K562 (cell line): ENCODE results near the gene EIF5. TPM values are rescaled to one million over a fixed set of nuclear protein-coding genes. Genes with fewer than 3 reads are reported as not detected.

Experiments used
- CBX2 ChIP-seq: fragments of 200-600 bp; sonication (generic); IDR thresholded peaks from one replicate; pipeline ENCODE4 v1.6.1; 2012; ENCODE audit warnings: mild to moderate bottlenecking, low read length, inconsistent platforms; ENCODE audit not compliant: insufficient read depth, poor library complexity, severe bottlenecking
- CBX3 ChIP-seq, 2 experiments: IDR thresholded peaks; 1 replicate in 1 of 2; 2 replicates in 1 of 2; pipeline ENCODE4 v1.6.1; 2012; ENCODE audit warnings: inconsistent platforms in 2 of 2, low read length in 2 of 2, borderline replicate concordance in 1 of 2, control low read depth in 1 of 2
- CHD1 ChIP-seq: fragments of 200-600 bp; sonication (generic); IDR thresholded peaks from one replicate; pipeline ENCODE4 v1.6.1; 2012; ENCODE audit warnings: mild to moderate bottlenecking, moderate library complexity, low read length, inconsistent platforms
- CXXC5 ChIP-seq: fragments of 250-450 bp; sonication (Bioruptor Pico); IDR thresholded peaks from 2 replicates; pipeline ENCODE4 v1.8.0; 2022; ENCODE audit warnings: inconsistent platforms, mild to moderate bottlenecking, moderate library complexity
- GABPB2 ChIP-seq: fragments of 250-450 bp; sonication (Bioruptor Pico); conservative IDR thresholded peaks from 2 replicates; pipeline ENCODE4 v1.5.1; 2021; ENCODE audit warnings: mild to moderate bottlenecking
- HMG20B ChIP-seq: fragments of 250-450 bp; sonication (Bioruptor Pico); IDR thresholded peaks from 2 replicates; pipeline ENCODE4 v1.5.0; 2021; ENCODE audit warnings: mild to moderate bottlenecking
- KLF13 ChIP-seq: fragments of 450-650 bp; IDR thresholded peaks from 2 replicates; pipeline ENCODE4 v1.6.1; 2016; ENCODE audit warnings: missing genetic modification characterization, low read depth, mild to moderate bottlenecking, missing compliant biosample characterization, moderate library complexity, borderline replicate concordance
- MTA1 ChIP-seq: fragments of 450-650 bp; IDR thresholded peaks from 2 replicates; pipeline ENCODE4 v1.6.1; 2017; ENCODE audit warnings: borderline replicate concordance
- SP2 ChIP-seq: IDR thresholded peaks from 2 replicates; pipeline ENCODE4 v1.6.1; 2011; ENCODE audit warnings: mild to moderate bottlenecking, low read depth, low read length, moderate library complexity; ENCODE audit not compliant: poor library complexity, severe bottlenecking; ENCODE audit errors: extremely low read depth
- TOE1 ChIP-seq, 2 experiments: fragments of 450-650 bp in 1 of 2; sonication (generic) in 1 of 2; formaldehyde crosslinking in 1 of 2; IDR thresholded peaks; 2 replicates each; pipeline versions ENCODE4 v1.7.1 to v1.8.0; 2016 to 2022; ENCODE audit warnings: borderline replicate concordance in 2 of 2, mild to moderate bottlenecking in 2 of 2, antibody characterized with exemption in 1 of 2, inconsistent platforms in 1 of 2, low read depth in 1 of 2, missing genetic modification reagents in 1 of 2, moderate library complexity in 1 of 2
- polyA plus RNA-seq, 8 experiments: library from polyadenylated mRNA; depleted of rRNA in 4 of 8; stranded (reverse) in 5 of 8; unstranded in 3 of 8; fragments of >200 nt; fragmentation: Nextera tagmentation in 2 of 8; fragmentation: Illumina TruSeq in 1 of 8; extraction: Ambion mirVana in 2 of 8; extraction: Trizol in 1 of 8; gene quantifications; 2 replicates each; pipeline versions ENCODE4 v1.2.1 to v1.2.3, GENCODE V29; 2011 to 2014; ENCODE audit warnings: inconsistent platforms in 1 of 8, missing spikeins in 1 of 8
- total RNA-seq, 7 experiments: library from RNA; depleted of rRNA in 6 of 7; stranded (reverse); fragments of >200 nt in 6 of 7; fragmentation: Illumina TruSeq in 2 of 7; extraction: Trizol in 2 of 7; gene quantifications; 2 replicates each; pipeline versions ENCODE4 v1.2.1 to v1.2.3, GENCODE V29; 2011 to 2021; ENCODE audit warnings: low replicate concordance in 1 of 7
- TF ChIP-seq, protein P1 (sequence below): sonication (generic); formaldehyde crosslinking; IDR thresholded peaks from 2 replicates; pipeline ENCODE4 v1.8.0; 2023; ENCODE audit warnings: mild to moderate bottlenecking, missing genetic modification reagents
- TF ChIP-seq, protein P2 (sequence below): fragments of 450-650 bp; IDR thresholded peaks from 2 replicates; pipeline ENCODE4 v1.6.1; 2016; ENCODE audit warnings: mild to moderate bottlenecking
- TF ChIP-seq, protein P3 (sequence below): sonication (generic); formaldehyde crosslinking; IDR thresholded peaks from 2 replicates; pipeline ENCODE4 v1.8.1; 2022; ENCODE audit warnings: missing genetic modification reagents
- TF ChIP-seq, protein P4 (sequence below): IDR thresholded peaks from 2 replicates; pipeline ENCODE4 v1.6.1; 2011; ENCODE audit not compliant: insufficient read length; ENCODE audit errors: extremely low read depth
- TF ChIP-seq, protein P5 (sequence below), 2 experiments: IDR thresholded peaks in 1 of 2; conservative IDR thresholded peaks in 1 of 2; 2 replicates each; pipeline ENCODE4 v1.6.1; 2016; ENCODE audit warnings: low read depth in 2 of 2, mild to moderate bottlenecking in 1 of 2, missing compliant biosample characterization in 1 of 2, missing genetic modification characterization in 1 of 2, moderate library complexity in 1 of 2
- TF ChIP-seq, protein P6 (sequence below): fragments of 250-450 bp; sonication (Bioruptor Pico); IDR thresholded peaks from 2 replicates; pipeline ENCODE4 v1.9.0; 2021; ENCODE audit warnings: mild to moderate bottlenecking

Gene EIF5
- total and polyA plus RNA-seq, 9 of the 15 experiments (the other 6 are each of a cell fraction or from before 2014, with no cell fraction given) = 92.7 to 442 (median 190) TPM

DNA sequence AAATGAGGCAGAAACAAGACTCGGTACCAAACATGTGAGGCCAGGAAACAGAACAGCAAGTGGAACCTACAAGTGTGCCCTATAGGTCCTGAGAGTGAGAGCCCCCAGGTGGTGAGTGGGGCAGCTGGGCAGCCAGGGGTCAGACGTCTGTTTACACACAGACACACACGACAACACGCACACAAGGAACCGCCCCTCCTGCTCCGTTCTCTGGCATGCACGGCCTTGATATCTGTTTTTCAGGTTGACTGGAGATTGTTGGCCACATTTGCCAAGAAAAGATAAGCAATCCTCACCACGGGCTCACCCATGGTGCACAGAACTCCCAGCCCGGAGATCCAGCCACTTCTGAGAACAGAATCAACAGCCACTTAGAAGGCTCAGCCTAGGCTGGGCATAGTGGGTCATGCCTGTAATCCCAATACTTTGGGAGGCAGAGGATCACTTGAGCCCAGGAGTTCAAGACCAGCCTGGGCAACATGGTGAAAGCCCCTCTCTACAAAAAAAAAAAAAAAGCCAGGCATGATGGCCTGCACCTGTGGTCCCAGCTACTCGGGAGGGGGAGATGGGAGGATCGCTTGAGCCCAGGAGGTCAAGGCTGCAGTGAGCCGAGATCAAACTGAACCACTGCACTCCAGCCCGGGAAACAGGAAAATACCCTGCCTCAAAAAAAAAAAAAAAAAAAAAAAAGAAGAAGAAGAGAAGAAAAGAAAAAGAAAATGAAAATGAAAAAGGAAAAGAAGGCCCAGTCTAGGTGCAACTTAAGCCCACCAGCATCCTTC lies 19.4 kb upstream of the EIF5 start (continued):
- TF ChIP-seq, protein P1, sequence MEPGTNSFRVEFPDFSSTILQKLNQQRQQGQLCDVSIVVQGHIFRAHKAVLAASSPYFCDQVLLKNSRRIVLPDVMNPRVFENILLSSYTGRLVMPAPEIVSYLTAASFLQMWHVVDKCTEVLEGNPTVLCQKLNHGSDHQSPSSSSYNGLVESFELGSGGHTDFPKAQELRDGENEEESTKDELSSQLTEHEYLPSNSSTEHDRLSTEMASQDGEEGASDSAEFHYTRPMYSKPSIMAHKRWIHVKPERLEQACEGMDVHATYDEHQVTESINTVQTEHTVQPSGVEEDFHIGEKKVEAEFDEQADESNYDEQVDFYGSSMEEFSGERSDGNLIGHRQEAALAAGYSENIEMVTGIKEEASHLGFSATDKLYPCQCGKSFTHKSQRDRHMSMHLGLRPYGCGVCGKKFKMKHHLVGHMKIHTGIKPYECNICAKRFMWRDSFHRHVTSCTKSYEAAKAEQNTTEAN (CRISPR knock-in tag) = no peak
- TF ChIP-seq GABPB2 (no peak), CBX2 (no peak), TOE1 (IDR thresholded peaks at IDR 0.05; ENCODE audit: borderline replicate concordance) (no peak), TOE1 (CRISPR knock-in tag; IDR thresholded peaks at IDR 0.05; ENCODE audit: borderline replicate concordance, low read depth) (no peak), KLF13 (tag) (no peak), CXXC5 (CRISPR knock-in tag) (peak; percentile 82), MTA1 (peak; percentile 29; the same call in 1 of the 2 replicates), HMG20B (no peak), CHD1 (no peak), CBX3 (IDR thresholded peaks at IDR 0.05; ENCODE audit: borderline replicate concordance in 1 of 2, low read length in 2 of 2) (no peak), SP2 (no peak)
- TF ChIP-seq, protein P2, sequence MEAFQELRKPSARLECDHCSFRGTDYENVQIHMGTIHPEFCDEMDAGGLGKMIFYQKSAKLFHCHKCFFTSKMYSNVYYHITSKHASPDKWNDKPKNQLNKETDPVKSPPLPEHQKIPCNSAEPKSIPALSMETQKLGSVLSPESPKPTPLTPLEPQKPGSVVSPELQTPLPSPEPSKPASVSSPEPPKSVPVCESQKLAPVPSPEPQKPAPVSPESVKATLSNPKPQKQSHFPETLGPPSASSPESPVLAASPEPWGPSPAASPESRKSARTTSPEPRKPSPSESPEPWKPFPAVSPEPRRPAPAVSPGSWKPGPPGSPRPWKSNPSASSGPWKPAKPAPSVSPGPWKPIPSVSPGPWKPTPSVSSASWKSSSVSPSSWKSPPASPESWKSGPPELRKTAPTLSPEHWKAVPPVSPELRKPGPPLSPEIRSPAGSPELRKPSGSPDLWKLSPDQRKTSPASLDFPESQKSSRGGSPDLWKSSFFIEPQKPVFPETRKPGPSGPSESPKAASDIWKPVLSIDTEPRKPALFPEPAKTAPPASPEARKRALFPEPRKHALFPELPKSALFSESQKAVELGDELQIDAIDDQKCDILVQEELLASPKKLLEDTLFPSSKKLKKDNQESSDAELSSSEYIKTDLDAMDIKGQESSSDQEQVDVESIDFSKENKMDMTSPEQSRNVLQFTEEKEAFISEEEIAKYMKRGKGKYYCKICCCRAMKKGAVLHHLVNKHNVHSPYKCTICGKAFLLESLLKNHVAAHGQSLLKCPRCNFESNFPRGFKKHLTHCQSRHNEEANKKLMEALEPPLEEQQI = no peak
- TF ChIP-seq, protein P3, sequence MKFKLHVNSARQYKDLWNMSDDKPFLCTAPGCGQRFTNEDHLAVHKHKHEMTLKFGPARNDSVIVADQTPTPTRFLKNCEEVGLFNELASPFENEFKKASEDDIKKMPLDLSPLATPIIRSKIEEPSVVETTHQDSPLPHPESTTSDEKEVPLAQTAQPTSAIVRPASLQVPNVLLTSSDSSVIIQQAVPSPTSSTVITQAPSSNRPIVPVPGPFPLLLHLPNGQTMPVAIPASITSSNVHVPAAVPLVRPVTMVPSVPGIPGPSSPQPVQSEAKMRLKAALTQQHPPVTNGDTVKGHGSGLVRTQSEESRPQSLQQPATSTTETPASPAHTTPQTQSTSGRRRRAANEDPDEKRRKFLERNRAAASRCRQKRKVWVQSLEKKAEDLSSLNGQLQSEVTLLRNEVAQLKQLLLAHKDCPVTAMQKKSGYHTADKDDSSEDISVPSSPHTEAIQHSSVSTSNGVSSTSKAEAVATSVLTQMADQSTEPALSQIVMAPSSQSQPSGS = no peak
- TF ChIP-seq, protein P4, sequence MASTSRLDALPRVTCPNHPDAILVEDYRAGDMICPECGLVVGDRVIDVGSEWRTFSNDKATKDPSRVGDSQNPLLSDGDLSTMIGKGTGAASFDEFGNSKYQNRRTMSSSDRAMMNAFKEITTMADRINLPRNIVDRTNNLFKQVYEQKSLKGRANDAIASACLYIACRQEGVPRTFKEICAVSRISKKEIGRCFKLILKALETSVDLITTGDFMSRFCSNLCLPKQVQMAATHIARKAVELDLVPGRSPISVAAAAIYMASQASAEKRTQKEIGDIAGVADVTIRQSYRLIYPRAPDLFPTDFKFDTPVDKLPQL = no peak
- TF ChIP-seq, protein P5, sequence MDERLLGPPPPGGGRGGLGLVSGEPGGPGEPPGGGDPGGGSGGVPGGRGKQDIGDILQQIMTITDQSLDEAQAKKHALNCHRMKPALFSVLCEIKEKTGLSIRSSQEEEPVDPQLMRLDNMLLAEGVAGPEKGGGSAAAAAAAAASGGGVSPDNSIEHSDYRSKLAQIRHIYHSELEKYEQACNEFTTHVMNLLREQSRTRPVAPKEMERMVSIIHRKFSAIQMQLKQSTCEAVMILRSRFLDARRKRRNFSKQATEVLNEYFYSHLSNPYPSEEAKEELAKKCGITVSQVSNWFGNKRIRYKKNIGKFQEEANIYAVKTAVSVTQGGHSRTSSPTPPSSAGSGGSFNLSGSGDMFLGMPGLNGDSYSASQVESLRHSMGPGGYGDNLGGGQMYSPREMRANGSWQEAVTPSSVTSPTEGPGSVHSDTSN (CRISPR knock-in tag; IDR thresholded peaks at IDR 0.05; ENCODE audit: low read depth) = no peak
- TF ChIP-seq, protein P5 (tag; conservative IDR thresholded peaks at IDR 0.05; ENCODE audit: low read depth) = no peak
- TF ChIP-seq, protein P6, sequence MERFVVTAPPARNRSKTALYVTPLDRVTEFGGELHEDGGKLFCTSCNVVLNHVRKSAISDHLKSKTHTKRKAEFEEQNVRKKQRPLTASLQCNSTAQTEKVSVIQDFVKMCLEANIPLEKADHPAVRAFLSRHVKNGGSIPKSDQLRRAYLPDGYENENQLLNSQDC = no peak
